Ectodermal cell (in vitro differentiated cells): Measurements from ENCODE around the gene OCRL.

Experiments used
- H3K27ac ChIP-seq: 2 replicates; pipeline ENCODE4 v1.7.0; 2013; ENCODE audit warnings: mild to moderate bottlenecking, low read depth, low read length; ENCODE audit not compliant: insufficient read depth, poor library complexity, severe bottlenecking
- H3K27me3 ChIP-seq: 2 replicates; pipeline ENCODE4 v1.7.0; 2013; ENCODE audit warnings: mild to moderate bottlenecking, low read length; ENCODE audit not compliant: insufficient read depth, control insufficient read depth, poor library complexity, severe bottlenecking
- H3K36me3 ChIP-seq: one replicate; pipeline ENCODE4 v1.7.0; 2013; ENCODE audit warnings: low read length; ENCODE audit not compliant: control insufficient read depth, insufficient read depth
- H3K4me1 ChIP-seq: one replicate; pipeline ENCODE4 v1.7.0; 2013; ENCODE audit warnings: low read length; ENCODE audit not compliant: control insufficient read depth, insufficient read depth
- H3K4me3 ChIP-seq: 2 replicates; pipeline ENCODE4 v1.7.0; 2013; ENCODE audit warnings: low read depth, low read length, control low read depth; ENCODE audit not compliant: insufficient read depth
- H3K9me3 ChIP-seq: 2 replicates; pipeline ENCODE4 v1.7.0; 2013; ENCODE audit warnings: mild to moderate bottlenecking, low read length, moderate library complexity; ENCODE audit not compliant: control insufficient read depth
- WGBS, 2 experiments: methylation state at CpG; one replicate each; pipeline ENCODE4 v1.1.7; 2013; ENCODE audit warnings: missing lambda C conversion rate in 2 of 2; 5-methylcytosine and 5-hydroxymethylcytosine counted together

Gene OCRL

DNA sequence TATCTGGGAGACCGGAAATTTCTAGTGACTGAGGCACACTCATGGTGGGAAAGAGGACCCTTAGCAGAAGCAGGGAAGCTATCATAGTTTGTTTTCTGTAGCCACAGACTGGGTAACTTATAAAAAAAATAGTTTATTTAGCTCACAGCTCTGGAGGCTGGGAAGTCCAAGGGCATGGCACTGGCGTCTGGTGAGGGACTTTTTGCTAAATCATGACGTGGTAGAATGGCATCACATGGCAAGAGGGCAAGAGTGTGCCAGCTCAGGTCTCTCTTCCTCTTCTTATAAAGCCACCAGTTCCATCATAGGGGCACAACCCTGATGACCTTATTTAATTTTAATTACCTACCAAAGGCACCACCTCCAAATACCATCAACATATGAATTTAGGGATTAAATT is 101.4 kb downstream of the OCRL start:
- no peaks in the 10 kb centered on the region for H3K27me3 ChIP-seq
- WGBS, 2 experiments: 95 to 100% methylated on average over 3 of the region's 3 CpGs
- no peaks in the 10 kb centered on the region for H3K4me1 ChIP-seq
- no peak overlapping the region for H3K4me3 ChIP-seq
- H3K27ac ChIP-seq: no peak overlapping the region
- H3K9me3 ChIP-seq: no peaks in the 10 kb centered on the region
- no peaks in the 10 kb centered on the region for H3K36me3 ChIP-seq

DNA sequence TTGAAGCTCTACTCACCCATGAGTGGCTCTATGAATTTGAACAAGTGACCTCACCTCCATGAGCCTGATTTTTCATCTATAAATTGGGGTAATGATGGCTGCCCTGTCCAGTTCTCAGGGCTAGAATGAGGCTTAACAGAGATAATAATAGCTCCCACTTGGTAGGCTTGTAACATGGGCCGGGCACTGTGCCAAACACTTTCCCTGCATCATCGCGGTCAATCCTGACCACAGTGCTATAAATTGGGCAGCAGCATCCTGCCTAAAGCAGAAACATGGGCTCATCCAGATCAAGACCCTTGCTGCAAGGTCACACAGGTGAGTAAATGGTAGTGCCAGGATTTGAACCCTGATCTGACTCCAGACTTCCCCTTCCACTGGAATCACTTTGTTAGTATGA is 101.9 kb downstream of the OCRL start:
- Histone ChIP-seq H3K27ac (no peak overlapping the region), H3K9me3 (no peaks in the 10 kb centered on the region), H3K4me1 (no peaks in the 10 kb centered on the region), H3K36me3 (no peaks in the 10 kb centered on the region), H3K4me3 (no peak overlapping the region), H3K27me3 (no peaks in the 10 kb centered on the region)
- WGBS, 2 experiments: 98% methylated on average over 3 of the region's 3 CpGs
